ENCODE measurements around the gene PAX2. TPM values are rescaled to one million over a fixed set of nuclear protein-coding genes. Genes with fewer than 3 reads are reported as not detected.
A peak's percentile ranks its signal among the peaks of the same experiment; 100 is the strongest.

PAX2 gene
- total RNA-seq, 5 donors from 2014 or later (not counting 1 experiment from before 2014, with no cell fraction given): not detected

DNA sequence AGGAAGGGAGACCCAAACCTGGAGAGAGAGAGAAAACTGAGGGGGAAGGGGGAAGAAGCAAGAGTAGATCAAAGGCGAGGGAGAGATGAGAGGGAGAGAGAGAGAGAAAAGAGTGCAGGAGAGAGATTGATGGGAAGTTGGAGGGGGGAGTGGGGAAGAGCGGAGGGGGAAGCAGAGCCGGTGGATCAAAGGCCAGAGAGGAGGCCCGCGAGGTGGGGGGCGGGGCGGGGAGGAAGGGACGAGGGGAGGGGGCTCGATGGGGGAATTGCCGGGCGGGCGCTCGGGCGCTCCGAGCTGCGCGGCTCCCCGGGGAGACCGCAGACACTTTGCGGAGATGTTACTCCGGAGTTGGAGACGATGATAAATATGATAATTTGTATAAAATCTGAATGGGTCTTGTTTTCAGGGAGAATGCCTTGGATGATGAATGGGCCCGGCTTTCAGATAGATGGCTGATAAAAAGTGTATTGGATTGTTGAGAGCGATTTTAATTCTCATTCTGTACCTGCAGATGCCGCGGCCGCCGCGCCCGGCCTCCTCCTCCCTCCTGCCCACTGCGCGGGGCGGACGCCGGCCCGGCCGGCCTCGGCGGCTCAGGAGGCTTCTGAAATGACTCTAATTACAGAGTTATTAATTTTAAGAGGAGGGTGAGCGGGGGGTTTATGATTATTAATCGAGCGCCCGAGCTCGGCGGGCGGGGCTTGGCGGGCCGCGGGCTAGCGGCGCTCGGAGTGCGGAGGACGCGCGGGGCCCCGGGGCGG is 21.4 kb upstream of the PAX2 start:
- DNase-seq: no peak
- ChIA-PET POLR2A (no interaction called here), CTCF (no interaction called here)
- H3K4me1 ChIP-seq (ENCODE audit: control insufficient read depth in 1 of 2, extremely low read depth in 1 of 2, insufficient read depth in 2 of 2, low read length in 2 of 2): peaks cover 0 to 2% of the 10 kb centered on the region in 2 experiments
- Mint-ChIP-seq H3K27ac (no peak overlapping the region), H3K9me3 (no peaks in the 10 kb centered on the region), H3K4me3 (peak overlapping the region in 1 of 3 donors; percentile 64), H3K4me1 (peaks cover 7 to 16% (median 10%) of the 10 kb centered on the region in 3 donors), H3K36me3 (no peaks in the 10 kb centered on the region), H3K27me3 (peaks cover 79 to 81% of the 10 kb centered on the region in 2 donors)
- no peak overlapping the region for H3K4me3 ChIP-seq (ENCODE audit: control insufficient read depth in 1 of 2, extremely low read depth in 1 of 2, low read length in 1 of 2)
- 4% methylated on average over 26 of the region's 58 CpGs for WGBS (ENCODE audit: insufficient coverage)
- H3K9me3 ChIP-seq: no peaks in the 10 kb centered on the region
- no peak overlapping the region for H3K27ac ChIP-seq (ENCODE audit: low read length)
- ATAC-seq (replicated peaks in 1 of 4): no peak
- peaks cover 24 to 52% of the 10 kb centered on the region in 2 experiments for H3K27me3 ChIP-seq (replicated peaks in 1 of 2; ENCODE audit: control insufficient read depth in 2 of 2, extremely low read depth in 1 of 2, insufficient read depth in 2 of 2, low read length in 1 of 2)
- H3K36me3 ChIP-seq (ENCODE audit: control insufficient read depth in 2 of 2, extremely low read depth in 1 of 2, insufficient read depth in 1 of 2, low read length in 1 of 2): no peaks in the 10 kb centered on the region

DNA sequence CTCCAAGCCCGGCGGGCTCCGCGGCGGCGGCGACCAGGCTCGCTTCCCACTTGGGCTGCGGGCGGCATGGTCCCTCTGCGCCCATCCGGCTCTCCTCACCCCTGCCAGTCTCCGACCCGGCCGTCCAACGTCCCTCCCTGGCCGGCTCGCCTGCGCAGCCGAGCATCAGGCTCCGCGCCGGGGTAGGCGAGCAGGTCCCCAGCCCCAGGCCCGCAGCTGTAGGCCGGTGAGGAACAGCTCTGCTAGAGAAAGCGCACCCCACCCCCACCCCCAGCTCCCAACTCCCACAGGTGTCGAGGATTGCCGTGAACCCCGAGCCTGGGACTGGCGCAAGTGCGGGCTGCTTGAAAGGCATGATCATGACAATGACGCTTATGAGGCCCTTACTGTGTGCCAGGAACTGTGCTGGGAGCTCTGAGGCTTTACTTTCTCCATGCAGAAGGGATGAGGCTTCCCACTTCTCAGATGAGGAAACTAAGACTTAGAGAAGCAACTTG is 20.8 kb upstream of the PAX2 start:
- DNase-seq: no peak
- H3K4me1 ChIP-seq (ENCODE audit: control insufficient read depth in 1 of 2, extremely low read depth in 1 of 2, insufficient read depth in 2 of 2, low read length in 2 of 2): peaks cover 0 to 8% of the 10 kb centered on the region in 2 experiments
- H3K36me3 Mint-ChIP-seq: no peaks in the 10 kb centered on the region
- no peak overlapping the region for H3K27ac ChIP-seq (ENCODE audit: low read length)
- WGBS (ENCODE audit: insufficient coverage): 12% methylated on average over 33 of the region's 33 CpGs
- H3K27me3 Mint-ChIP-seq: peaks cover 79 to 81% of the 10 kb centered on the region in 2 donors
- H3K4me3 Mint-ChIP-seq: no peak overlapping the region
- POLR2A ChIA-PET: no interaction called here
- H3K9me3 Mint-ChIP-seq: no peaks in the 10 kb centered on the region
- ATAC-seq (replicated peaks in 1 of 4): no peak
- CTCF ChIA-PET: interaction anchor here in 1 of 2 donors (0.6 kb wide), 1 partner anchor 955 kb away, joined by 3 read pairs; no protein-coding TSS in a partner anchor
- H3K36me3 ChIP-seq (ENCODE audit: control insufficient read depth in 2 of 2, extremely low read depth in 1 of 2, insufficient read depth in 1 of 2, low read length in 1 of 2): no peaks in the 10 kb centered on the region
- no peak overlapping the region for H3K4me3 ChIP-seq (ENCODE audit: control insufficient read depth in 1 of 2, extremely low read depth in 1 of 2, low read length in 1 of 2)
- no peak overlapping the region for H3K27ac Mint-ChIP-seq
- no peaks in the 10 kb centered on the region for H3K9me3 ChIP-seq
- H3K27me3 ChIP-seq (replicated peaks in 1 of 2; ENCODE audit: control insufficient read depth in 2 of 2, extremely low read depth in 1 of 2, insufficient read depth in 2 of 2, low read length in 1 of 2): peaks cover 24 to 59% of the 10 kb centered on the region in 2 experiments
- peaks cover 11 to 22% (median 16%) of the 10 kb centered on the region in 3 donors for H3K4me1 Mint-ChIP-seq

DNA sequence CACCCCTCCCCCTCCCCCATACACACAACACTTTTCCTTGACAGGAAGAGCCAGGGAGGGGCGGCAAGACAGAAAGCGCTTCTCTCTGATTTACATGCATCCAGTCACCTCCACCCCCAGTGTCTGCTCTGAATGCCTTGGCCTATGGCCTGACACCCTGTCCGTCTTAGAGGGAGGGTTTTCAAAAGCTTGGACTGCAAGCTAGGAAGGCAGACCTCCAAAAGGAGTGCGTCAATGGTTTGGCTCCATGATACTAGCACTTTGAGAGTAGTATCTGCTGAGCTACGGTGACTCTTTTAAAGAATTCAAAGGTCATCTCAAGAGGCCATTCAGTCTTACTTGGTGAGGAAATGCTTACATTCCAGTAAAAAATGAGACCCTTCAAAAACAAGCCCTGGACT is 20.3 kb upstream of the PAX2 start:
- peaks cover 14 to 27% (median 20%) of the 10 kb centered on the region in 3 donors for H3K4me1 Mint-ChIP-seq
- Histone ChIP-seq H3K9me3 (no peaks in the 10 kb centered on the region), H3K4me1 (ENCODE audit: control insufficient read depth in 1 of 2, extremely low read depth in 1 of 2, insufficient read depth in 2 of 2, low read length in 2 of 2) (peaks cover 2 to 13% of the 10 kb centered on the region in 2 experiments), H3K4me3 (ENCODE audit: control insufficient read depth in 1 of 2, extremely low read depth in 1 of 2, low read length in 1 of 2) (no peak overlapping the region), H3K27me3 (replicated peaks in 1 of 2; ENCODE audit: control insufficient read depth in 2 of 2, extremely low read depth in 1 of 2, insufficient read depth in 2 of 2, low read length in 1 of 2) (peaks cover 25 to 62% of the 10 kb centered on the region in 2 experiments), H3K36me3 (ENCODE audit: control insufficient read depth in 2 of 2, extremely low read depth in 1 of 2, insufficient read depth in 1 of 2, low read length in 1 of 2) (no peaks in the 10 kb centered on the region), H3K27ac (ENCODE audit: low read length) (no peak overlapping the region)
- DNase-seq: no peak
- 83% methylated on average over 2 of the region's 5 CpGs for WGBS (ENCODE audit: insufficient coverage)
- CTCF ChIA-PET: interaction anchor here in 1 of 2 donors (0.6 kb wide), 1 partner anchor 956 kb away, joined by 3 read pairs; no protein-coding TSS in a partner anchor
- H3K4me3 Mint-ChIP-seq: no peak overlapping the region
- H3K36me3 Mint-ChIP-seq: no peaks in the 10 kb centered on the region
- H3K27ac Mint-ChIP-seq: no peak overlapping the region
- peaks cover 77 to 80% of the 10 kb centered on the region in 2 donors for H3K27me3 Mint-ChIP-seq
- no peaks in the 10 kb centered on the region for H3K9me3 Mint-ChIP-seq
- ATAC-seq (replicated peaks in 1 of 4): no peak
- POLR2A ChIA-PET: no interaction called here

DNA sequence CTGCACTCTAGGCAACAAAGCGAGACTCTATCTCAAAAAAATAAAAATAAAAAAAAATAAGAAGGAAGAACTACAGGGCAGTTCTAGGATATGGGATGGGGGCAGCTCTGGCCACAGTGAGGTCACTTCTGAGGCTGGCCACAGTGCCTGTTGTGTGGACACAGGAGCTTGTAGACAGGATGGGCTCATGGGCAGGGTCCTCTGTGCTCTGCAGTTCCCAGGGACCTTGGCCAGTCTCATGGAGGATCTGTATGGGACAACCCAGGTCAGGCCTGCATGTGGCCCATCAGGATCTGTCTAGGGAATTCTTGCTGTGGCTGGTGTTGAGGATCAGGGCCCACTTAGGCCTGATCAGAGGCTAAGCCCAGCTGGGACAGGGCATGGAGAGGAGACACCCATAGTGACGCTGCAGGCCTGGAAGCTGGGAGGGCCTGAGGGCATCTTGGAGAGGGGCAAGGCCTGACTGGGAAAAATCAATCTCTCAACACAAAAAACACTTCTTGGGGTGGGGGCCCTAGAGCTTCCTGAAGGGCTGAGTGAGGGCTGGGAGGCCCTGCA is 19.4 kb upstream of the PAX2 start:
- H3K4me3 Mint-ChIP-seq: no peak overlapping the region
- Histone ChIP-seq H3K36me3 (ENCODE audit: control insufficient read depth in 2 of 2, extremely low read depth in 1 of 2, insufficient read depth in 1 of 2, low read length in 1 of 2) (no peaks in the 10 kb centered on the region), H3K27ac (ENCODE audit: low read length) (no peak overlapping the region), H3K4me3 (ENCODE audit: control insufficient read depth in 1 of 2, extremely low read depth in 1 of 2, low read length in 1 of 2) (no peak overlapping the region), H3K9me3 (no peaks in the 10 kb centered on the region), H3K27me3 (replicated peaks in 1 of 2; ENCODE audit: control insufficient read depth in 2 of 2, extremely low read depth in 1 of 2, insufficient read depth in 2 of 2, low read length in 1 of 2) (peaks cover 23 to 68% of the 10 kb centered on the region in 2 experiments), H3K4me1 (ENCODE audit: control insufficient read depth in 1 of 2, extremely low read depth in 1 of 2, insufficient read depth in 2 of 2, low read length in 2 of 2) (peaks cover 2 to 22% of the 10 kb centered on the region in 2 experiments)
- H3K27ac Mint-ChIP-seq: no peak overlapping the region
- H3K9me3 Mint-ChIP-seq: no peaks in the 10 kb centered on the region
- POLR2A ChIA-PET: no interaction called here
- peaks cover 22 to 32% (median 27%) of the 10 kb centered on the region in 3 donors for H3K4me1 Mint-ChIP-seq
- H3K36me3 Mint-ChIP-seq: no peaks in the 10 kb centered on the region
- DNase-seq (no peak), ATAC-seq (replicated peaks in 1 of 4) (no peak)
- peaks cover 74 to 80% of the 10 kb centered on the region in 2 donors for H3K27me3 Mint-ChIP-seq
- WGBS (ENCODE audit: insufficient coverage): no CpG with 5 or more reads among the region's 2 CpGs
- CTCF ChIA-PET: no interaction called here

DNA sequence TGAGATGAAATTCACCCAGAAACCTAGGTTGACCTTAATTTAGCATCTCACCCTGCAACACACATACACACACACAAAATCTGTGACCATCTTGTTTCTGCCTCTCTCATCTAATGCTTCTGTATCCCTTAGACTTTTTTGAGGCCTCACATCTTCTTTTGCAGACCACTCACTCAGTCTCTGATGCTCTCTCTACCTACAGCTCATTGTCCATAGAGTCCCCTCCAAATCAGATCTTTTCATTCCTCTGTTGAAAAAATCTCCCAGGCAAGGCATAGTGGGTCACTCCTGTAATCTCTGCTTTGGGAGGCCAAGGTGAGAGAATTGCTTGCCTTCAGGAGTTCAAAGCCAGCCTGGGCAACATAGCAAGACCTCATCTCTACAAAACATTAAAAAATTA is 17.6 kb upstream of the PAX2 start:
- CTCF ChIA-PET: interaction anchor here (0.8 to 1.6 kb wide), 2 partner anchors 15 to 16 kb away, joined by 3 to 4 read pairs; no protein-coding TSS in a partner anchor
- Histone ChIP-seq H3K4me1 (ENCODE audit: control insufficient read depth in 1 of 2, extremely low read depth in 1 of 2, insufficient read depth in 2 of 2, low read length in 2 of 2) (peaks cover 2 to 29% of the 10 kb centered on the region in 2 experiments), H3K36me3 (ENCODE audit: control insufficient read depth in 2 of 2, extremely low read depth in 1 of 2, insufficient read depth in 1 of 2, low read length in 1 of 2) (no peaks in the 10 kb centered on the region), H3K27me3 (replicated peaks in 1 of 2; ENCODE audit: control insufficient read depth in 2 of 2, extremely low read depth in 1 of 2, insufficient read depth in 2 of 2, low read length in 1 of 2) (peaks cover 26 to 79% of the 10 kb centered on the region in 2 experiments), H3K27ac (ENCODE audit: low read length) (no peak overlapping the region), H3K4me3 (ENCODE audit: control insufficient read depth in 1 of 2, extremely low read depth in 1 of 2, low read length in 1 of 2) (no peak overlapping the region), H3K9me3 (no peaks in the 10 kb centered on the region)
- no peaks in the 10 kb centered on the region for H3K36me3 Mint-ChIP-seq
- no peaks in the 10 kb centered on the region for H3K9me3 Mint-ChIP-seq
- H3K4me1 Mint-ChIP-seq: peaks cover 30 to 43% (median 42%) of the 10 kb centered on the region in 3 donors
- peaks cover 78 to 83% of the 10 kb centered on the region in 2 donors for H3K27me3 Mint-ChIP-seq
- DNase-seq: no peak
- POLR2A ChIA-PET: no interaction called here
- H3K27ac Mint-ChIP-seq: no peak overlapping the region
- no peak overlapping the region for H3K4me3 Mint-ChIP-seq
- no peak for ATAC-seq (replicated peaks in 1 of 4)

DNA sequence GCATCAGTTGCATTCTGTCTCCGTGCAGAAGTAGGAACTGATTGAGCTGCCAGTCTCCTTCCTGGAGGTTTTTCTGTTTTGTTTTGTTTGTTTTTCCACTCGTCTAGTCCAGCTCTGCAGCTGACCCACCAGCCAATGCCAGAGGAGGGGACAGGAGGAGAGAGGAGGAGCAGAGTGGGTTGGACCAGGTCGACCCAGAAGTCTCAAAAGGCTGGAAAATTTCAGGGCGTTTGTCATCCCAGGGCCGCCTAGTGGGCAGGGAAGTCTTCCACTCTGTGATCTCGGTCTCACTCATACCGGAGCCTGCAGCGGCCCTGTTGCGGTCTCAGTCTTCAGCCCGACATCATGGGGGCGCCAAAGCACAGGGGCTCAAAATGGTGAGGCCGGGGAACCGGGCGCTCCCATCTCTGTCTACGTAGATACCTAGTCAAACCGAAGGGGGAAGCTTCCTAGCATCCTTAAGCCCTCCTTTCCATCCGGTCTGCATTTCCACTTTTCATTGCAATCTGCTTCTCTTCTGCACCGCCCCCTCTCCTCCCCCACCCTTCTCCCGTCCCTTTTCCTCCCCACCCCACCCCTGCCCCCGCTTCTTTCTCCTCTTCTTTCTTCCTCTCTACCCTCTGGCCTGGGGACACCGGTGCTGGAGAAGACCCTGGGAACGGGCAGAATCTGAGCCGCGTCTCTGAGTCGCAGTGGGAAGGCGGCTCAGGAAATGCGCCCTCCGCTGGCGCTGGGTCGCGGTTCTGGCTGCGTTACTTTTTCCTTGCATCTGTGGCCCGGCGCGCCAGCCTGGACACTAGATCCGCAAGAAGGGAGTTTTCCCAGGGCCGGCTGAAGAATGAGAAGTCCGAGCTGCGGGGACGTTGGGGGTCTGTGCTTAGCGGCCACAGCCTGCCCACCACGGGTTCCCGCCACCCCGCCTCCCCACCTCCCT is 16.2 kb upstream of the PAX2 start:
- no peaks in the 10 kb centered on the region for H3K36me3 ChIP-seq (ENCODE audit: control insufficient read depth in 2 of 2, extremely low read depth in 1 of 2, insufficient read depth in 1 of 2, low read length in 1 of 2)
- no peak overlapping the region for H3K4me3 ChIP-seq (ENCODE audit: control insufficient read depth in 1 of 2, extremely low read depth in 1 of 2, low read length in 1 of 2)
- DNase-seq: peak in 3 of 35 experiments; percentile 12 to 33 (median 22)
- POLR2A ChIA-PET: no interaction called here
- H3K4me3 Mint-ChIP-seq: peak overlapping the region; percentile 28 to 84 (median 58)
- peaks cover 78 to 88% of the 10 kb centered on the region in 2 donors for H3K27me3 Mint-ChIP-seq
- WGBS (ENCODE audit: insufficient coverage): 3% methylated on average over 37 of the region's 44 CpGs
- H3K27me3 ChIP-seq (replicated peaks in 1 of 2; ENCODE audit: control insufficient read depth in 2 of 2, extremely low read depth in 1 of 2, insufficient read depth in 2 of 2, low read length in 1 of 2): peaks cover 24 to 77% of the 10 kb centered on the region in 2 experiments
- no peaks in the 10 kb centered on the region for H3K9me3 ChIP-seq
- H3K27ac Mint-ChIP-seq: no peak overlapping the region
- no peaks in the 10 kb centered on the region for H3K9me3 Mint-ChIP-seq
- CTCF ChIA-PET: interaction anchor here in 1 of 2 donors (0.6 kb wide), 1 partner anchor 205 kb away, joined by 3 read pairs; no protein-coding TSS in a partner anchor
- peaks cover 27 to 37% (median 33%) of the 10 kb centered on the region in 3 donors for H3K4me1 Mint-ChIP-seq
- ATAC-seq (replicated peaks in 1 of 4): peak; percentile 35 to 62 (median 45)
- no peak overlapping the region for H3K27ac ChIP-seq (ENCODE audit: low read length)
- no peaks in the 10 kb centered on the region for H3K36me3 Mint-ChIP-seq
- H3K4me1 ChIP-seq (ENCODE audit: control insufficient read depth in 1 of 2, extremely low read depth in 1 of 2, insufficient read depth in 2 of 2, low read length in 2 of 2): peaks cover 2 to 31% of the 10 kb centered on the region in 2 experiments
